GM10266 (cell line): ENCODE results near the gene RAC3.
"Not testable (repeated sequence)": the region's sequence is repeated elsewhere in the genome, so short reads cannot be mapped to it uniquely, and the experiment has no call there.

ENCODE experiments used
- DNase-seq: peaks from one replicate; pipeline ENCODE4 v3.0.0; 2012; ENCODE audit errors: extremely low spot score
- TF ChIP-seq, protein P1 (sequence below): IDR thresholded peaks from 2 replicates; pipeline ENCODE4 v1.5.1; 2012; ENCODE audit warnings: mild to moderate bottlenecking, low read depth; ENCODE audit not compliant: control insufficient read depth, insufficient read depth; ENCODE audit errors: missing control alignments

Gene RAC3

DNA sequence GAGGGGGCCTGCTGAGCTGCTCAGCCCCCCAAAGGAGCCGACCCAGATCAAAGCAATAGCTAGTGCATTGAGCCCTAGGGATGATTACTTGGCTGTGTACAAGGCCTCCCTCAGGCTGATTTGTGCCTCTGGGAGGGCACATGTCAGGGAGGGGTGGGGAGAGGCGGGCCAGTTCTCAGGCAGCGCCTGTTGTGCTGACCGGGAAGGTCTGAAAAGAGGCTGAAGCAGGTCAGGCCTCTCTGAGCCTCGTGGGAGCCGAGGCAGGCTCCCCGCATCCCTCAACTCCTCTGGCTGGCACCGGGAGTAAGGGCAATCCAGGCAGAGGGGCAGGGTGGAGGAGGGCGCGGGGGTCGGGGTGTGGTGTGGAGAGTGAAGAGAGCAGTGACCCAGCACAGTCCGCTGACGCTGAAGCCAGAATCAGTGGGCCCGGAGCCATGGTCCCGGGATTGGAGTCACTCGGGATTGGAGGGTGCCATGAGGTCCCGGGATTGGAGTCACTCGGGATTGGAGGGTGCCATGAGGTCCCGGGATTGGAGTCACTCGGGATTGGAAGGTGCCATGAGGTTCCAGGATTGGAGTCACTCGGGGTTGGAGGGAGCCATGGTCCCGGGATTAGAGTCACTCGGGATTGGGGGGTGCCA is 3.0 kb downstream of the RAC3 start:
- TF ChIP-seq, protein P1, sequence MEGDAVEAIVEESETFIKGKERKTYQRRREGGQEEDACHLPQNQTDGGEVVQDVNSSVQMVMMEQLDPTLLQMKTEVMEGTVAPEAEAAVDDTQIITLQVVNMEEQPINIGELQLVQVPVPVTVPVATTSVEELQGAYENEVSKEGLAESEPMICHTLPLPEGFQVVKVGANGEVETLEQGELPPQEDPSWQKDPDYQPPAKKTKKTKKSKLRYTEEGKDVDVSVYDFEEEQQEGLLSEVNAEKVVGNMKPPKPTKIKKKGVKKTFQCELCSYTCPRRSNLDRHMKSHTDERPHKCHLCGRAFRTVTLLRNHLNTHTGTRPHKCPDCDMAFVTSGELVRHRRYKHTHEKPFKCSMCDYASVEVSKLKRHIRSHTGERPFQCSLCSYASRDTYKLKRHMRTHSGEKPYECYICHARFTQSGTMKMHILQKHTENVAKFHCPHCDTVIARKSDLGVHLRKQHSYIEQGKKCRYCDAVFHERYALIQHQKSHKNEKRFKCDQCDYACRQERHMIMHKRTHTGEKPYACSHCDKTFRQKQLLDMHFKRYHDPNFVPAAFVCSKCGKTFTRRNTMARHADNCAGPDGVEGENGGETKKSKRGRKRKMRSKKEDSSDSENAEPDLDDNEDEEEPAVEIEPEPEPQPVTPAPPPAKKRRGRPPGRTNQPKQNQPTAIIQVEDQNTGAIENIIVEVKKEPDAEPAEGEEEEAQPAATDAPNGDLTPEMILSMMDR = no peak
- DNase-seq = no peak

DNA sequence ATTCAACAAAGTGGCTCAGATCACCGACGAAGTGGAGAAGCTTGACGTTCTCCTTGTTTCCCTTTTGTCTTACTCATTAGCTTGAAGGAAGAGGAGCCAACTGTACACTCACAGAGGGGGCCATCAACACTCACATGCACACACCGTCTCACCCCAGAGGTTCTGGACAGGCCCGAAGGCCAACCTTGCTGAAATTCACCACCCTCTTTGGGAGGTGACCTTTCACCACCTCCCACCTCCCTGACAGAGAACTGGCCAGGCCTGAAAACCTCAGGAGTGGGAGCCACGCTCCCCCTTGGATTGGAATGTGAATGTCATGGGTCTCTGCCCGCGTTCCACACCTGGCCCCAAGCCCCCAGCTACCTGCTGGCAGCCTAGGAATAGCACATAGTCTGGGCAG is 4.0 kb downstream of the RAC3 start:
- DNase-seq = no peak
- TF ChIP-seq, protein P1 = no peak

DNA sequence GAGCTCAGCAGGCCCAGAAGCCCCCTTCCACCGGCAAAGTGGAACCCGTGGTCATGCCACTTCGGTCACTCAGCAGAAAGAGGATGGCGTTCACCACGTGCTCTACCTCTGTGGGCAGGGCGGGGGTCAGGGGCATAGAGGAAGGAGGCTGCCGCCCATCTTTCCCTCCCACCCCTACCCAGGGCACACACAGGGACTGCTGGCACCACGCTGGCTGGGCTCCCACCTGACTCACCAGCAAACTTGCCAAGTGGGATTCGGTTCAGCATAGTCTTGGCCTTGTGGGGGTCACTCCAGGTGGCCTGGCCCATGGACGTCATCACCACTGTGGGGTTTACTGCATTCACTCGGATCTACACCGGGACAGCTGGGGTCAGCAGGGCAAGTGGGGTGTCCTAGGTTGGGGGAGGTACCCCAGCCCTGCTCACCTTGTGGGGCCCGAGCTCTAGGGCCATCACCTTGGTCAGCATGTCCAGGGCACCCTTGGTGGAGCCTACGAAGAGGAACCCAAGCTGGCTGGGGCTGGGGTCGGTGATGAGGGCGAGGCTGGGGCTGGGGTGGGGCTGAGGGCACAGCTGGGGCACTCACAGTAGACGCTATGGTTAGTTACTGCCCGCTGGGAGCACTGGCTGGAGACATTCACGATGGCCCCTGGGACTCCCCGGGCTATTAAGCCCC is 4.6 kb downstream of the RAC3 start:
- TF ChIP-seq, protein P1 = no peak
- DNase-seq = no peak

DNA sequence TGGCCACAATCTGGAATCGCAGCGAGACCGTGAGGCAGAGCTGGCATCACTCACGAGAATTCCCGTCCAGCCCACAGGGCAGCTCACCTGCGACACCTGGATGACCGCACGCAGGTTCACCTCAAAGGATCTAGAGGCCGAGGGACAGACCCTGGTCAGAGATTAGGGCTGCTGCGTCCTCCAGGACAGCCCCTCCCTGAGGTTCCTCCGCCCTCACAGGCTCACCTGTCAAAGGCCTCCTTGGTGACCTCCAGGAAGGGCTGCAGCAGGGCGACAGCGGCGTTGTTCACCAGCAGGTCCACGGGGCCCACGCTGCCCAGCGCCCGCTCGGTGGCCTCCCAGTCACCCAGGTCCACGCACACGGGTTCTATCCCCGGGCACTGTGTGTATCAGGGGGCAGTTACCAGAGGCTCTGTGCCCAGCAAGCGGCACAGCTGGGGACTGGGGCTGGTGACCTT is 5.2 kb downstream of the RAC3 start:
- DNase-seq = no peak
- TF ChIP-seq, protein P1 = no peak

DNA sequence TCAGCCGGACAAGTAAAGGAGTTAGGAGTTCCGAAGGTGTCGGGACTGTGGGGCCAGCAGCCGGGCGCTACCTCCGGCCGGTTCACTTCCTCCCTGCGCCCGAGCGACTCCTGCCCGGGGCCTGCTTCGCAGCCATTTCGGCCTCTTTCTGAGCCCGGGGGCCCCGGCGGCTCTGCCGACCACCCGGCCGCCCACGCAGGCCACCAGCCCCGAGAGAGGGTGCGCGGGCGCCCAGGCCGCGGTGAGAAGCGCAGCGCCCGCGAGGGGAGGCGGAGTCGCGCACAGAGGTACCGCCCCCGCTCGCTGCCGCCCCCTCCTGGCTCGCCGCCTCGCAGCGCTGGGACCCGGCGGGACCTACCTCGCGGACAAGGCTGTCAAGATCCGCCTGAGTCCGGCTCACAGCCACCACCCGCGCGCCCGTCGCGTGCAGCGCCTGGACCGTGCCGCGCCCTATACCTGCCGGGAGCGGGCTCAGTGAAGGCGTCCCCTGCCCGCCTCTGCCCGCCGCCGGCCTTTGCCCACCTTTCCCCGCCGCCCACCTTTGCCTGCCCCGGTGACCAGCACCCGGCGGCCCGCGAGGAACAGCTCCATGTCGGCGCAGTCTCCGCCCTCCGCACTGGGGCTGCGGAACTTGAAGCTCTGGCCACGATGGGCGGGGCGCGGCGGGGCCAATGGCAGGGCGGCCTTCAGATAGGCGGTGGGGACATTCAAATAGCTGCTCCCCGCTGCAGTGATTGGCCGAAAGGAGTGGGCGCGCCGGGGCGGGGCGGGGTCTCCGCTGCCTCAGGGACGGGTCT is 5.8 kb downstream of the RAC3 start, which contains the start of gene DCXR:
Gene DCXR (minus strand): TSS at position 606 of the 797 bp plus-strand sequence. CDS start 15 bp downstream, at position 591.
- DNase-seq = peak; percentile 98
- TF ChIP-seq, protein P1 = peak; percentile 91

DNA sequence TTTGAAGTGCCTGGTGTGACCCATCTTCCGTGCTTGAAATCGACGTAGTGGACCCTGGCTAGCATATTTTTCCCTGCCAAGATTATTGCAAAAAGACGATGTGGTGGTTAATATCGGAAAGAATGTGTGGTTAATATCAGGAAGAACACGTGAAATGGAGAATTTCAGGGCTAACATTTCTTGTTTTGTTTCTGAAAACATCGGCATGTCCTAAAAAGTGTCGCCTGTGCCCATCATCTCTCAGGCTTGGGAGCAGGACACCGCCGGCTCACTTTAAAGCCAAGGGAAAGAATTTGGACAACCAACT is 6.4 kb downstream of the RAC3 start:
- DNase-seq = no peak
- TF ChIP-seq, protein P1 = no peak

DNA sequence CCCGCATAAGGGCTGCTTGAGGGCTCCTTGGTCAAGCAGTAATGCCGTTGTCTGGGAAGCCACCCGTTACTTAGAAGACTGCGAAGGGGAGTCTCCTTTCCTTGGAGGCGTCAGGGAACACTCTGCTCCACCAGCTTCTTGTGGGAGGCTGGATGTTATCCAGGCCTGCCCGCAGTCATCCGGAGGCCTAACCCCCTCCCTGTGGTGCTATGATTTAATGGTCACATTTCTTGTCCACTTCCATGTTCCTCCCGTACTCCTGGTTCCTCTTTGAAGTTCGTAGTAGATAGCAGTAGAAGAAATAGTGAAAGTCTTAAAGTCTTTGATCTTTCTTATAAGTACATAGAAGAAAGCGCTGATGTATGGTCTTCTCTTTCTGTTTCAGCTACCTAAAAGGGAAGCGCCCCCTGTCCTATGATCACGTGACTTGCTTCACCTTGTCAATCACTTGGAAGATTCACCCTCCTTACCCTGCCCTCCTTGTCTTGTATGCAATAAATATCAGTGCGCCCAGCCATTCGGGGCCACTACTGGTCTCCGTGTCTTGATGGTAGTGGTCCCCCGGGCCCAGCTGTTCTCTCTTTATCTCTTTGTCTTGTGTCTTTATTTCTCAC is 7.4 kb downstream of the RAC3 start:
- DNase-seq = not testable (repeated sequence)
